Measurements from ENCODE around the gene EGFL6. TPM values are rescaled to one million over a fixed set of nuclear protein-coding genes. Genes with fewer than 3 reads are reported as not detected.
A peak's percentile ranks its signal among the peaks of the same experiment; 100 is the strongest.

The EGFL6 gene
- total and polyA plus RNA-seq, 10 of the 15 experiments (the other 5 are each of a cell fraction or from before 2014, with no cell fraction given) = 0.03 TPM; not detected in 9

GRCh38 chrX:13522811-13523210, 46.6 kb upstream of the EGFL6 start (continued):
- TF ChIP-seq, protein P1, sequence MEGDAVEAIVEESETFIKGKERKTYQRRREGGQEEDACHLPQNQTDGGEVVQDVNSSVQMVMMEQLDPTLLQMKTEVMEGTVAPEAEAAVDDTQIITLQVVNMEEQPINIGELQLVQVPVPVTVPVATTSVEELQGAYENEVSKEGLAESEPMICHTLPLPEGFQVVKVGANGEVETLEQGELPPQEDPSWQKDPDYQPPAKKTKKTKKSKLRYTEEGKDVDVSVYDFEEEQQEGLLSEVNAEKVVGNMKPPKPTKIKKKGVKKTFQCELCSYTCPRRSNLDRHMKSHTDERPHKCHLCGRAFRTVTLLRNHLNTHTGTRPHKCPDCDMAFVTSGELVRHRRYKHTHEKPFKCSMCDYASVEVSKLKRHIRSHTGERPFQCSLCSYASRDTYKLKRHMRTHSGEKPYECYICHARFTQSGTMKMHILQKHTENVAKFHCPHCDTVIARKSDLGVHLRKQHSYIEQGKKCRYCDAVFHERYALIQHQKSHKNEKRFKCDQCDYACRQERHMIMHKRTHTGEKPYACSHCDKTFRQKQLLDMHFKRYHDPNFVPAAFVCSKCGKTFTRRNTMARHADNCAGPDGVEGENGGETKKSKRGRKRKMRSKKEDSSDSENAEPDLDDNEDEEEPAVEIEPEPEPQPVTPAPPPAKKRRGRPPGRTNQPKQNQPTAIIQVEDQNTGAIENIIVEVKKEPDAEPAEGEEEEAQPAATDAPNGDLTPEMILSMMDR (IDR thresholded peaks at IDR 0.05 in 2 of 3, conservative IDR thresholded peaks at IDR 0.05 in 1 of 3; ENCODE audit: control insufficient read depth in 2 of 3, extremely low read depth in 1 of 3, insufficient read depth in 1 of 3, low read depth in 3 of 3, low read length in 3 of 3) = peak in 1 of 3 experiments; percentile 10; a peak in 1 of 6 replicates
- TF ChIP-seq YY1 (IDR thresholded peaks at IDR 0.05; ENCODE audit: low read depth, low read length) (no peak), MLLT1 (IDR thresholded peaks at IDR 0.05) (no peak)

GRCh38 chrX:13533726-13534125, 35.7 kb upstream of the EGFL6 start:
- Histone ChIP-seq H3K4me1 (ENCODE audit: control insufficient read depth, insufficient read depth, low read length) (no peaks in the 10 kb centered on the region), H4K20me1 (ENCODE audit: control insufficient read depth, insufficient read depth) (no peaks in the 10 kb centered on the region), H3K4me3 (no peak overlapping the region), H3K27ac (ENCODE audit: control insufficient read depth, insufficient read depth) (no peak overlapping the region), H3K9ac (ENCODE audit: control insufficient read depth, insufficient read depth, low read length) (no peak overlapping the region), H3K27me3 (replicated peaks in 1 of 2; ENCODE audit: control insufficient read depth in 2 of 2, insufficient read depth in 2 of 2, low read length in 1 of 2) (0 out of 4 replicates have a peak, but pooled peaks cover 0 to 3% of the 10 kb centered on the region in 2 experiments), H3K4me2 (ENCODE audit: control insufficient read depth, insufficient read depth) (no peak overlapping the region), H2AFZ (ENCODE audit: control insufficient read depth, low read depth, low read length) (no peak overlapping the region), H3K79me2 (ENCODE audit: control insufficient read depth, insufficient read depth, low read length) (no peaks in the 10 kb centered on the region), H3K9me3 (replicated peaks; ENCODE audit: control insufficient read depth, insufficient read depth, low read length) (no peaks in the 10 kb centered on the region), H3K36me3 (ENCODE audit: control insufficient read depth in 2 of 2, insufficient read depth in 2 of 2, low read length in 1 of 2) (no peaks in the 10 kb centered on the region)
- ChIA-PET RAD21 (ENCODE audit: unreplicated experiment) (no interaction called here), CTCF (interaction anchor here (0.7 to 3.5 kb wide), 2 partner anchors 13 to 26 kb away, joined by 3 to 13 read pairs; no protein-coding TSS in a partner anchor), POLR2A (no interaction called here), SMC1A (ENCODE audit: uncharacterized antibody, unreplicated experiment) (no interaction called here)
- intact Hi-C loops (cut with micrococcal nuclease; ENCODE audit: unreplicated experiment) (no loop called here), in situ Hi-C loops (cut with MboI) (no loop called here)
- no TSS peak for BruUV-seq (replicated peaks)
- WGBS (ENCODE audit: insufficient coverage, insufficient replicate concordance, low lambda C conversion rate, missing lambda C conversion rate) = 14% methylated on average over 3 of the region's 3 CpGs
- no peak for TF ChIP-seq TCF3 (IDR thresholded peaks at IDR 0.05; ENCODE audit: borderline replicate concordance, insufficient read depth, low read depth, low read length)
- no peak for TF ChIP-seq ZBED1 (IDR thresholded peaks at IDR 0.05; ENCODE audit: borderline replicate concordance)
- no peak for TF ChIP-seq HDAC2 (IDR thresholded peaks at IDR 0.05)
- TF ChIP-seq ZZZ3 (IDR thresholded peaks at IDR 0.05; ENCODE audit: control insufficient read depth, insufficient read length, low read depth) = no peak
- TF ChIP-seq BACH1 (IDR thresholded peaks at IDR 0.05; ENCODE audit: borderline replicate concordance) = no peak
- no peak for TF ChIP-seq NFIC (IDR thresholded peaks at IDR 0.05; ENCODE audit: low read depth, low read length)
- TF ChIP-seq, protein P2, sequence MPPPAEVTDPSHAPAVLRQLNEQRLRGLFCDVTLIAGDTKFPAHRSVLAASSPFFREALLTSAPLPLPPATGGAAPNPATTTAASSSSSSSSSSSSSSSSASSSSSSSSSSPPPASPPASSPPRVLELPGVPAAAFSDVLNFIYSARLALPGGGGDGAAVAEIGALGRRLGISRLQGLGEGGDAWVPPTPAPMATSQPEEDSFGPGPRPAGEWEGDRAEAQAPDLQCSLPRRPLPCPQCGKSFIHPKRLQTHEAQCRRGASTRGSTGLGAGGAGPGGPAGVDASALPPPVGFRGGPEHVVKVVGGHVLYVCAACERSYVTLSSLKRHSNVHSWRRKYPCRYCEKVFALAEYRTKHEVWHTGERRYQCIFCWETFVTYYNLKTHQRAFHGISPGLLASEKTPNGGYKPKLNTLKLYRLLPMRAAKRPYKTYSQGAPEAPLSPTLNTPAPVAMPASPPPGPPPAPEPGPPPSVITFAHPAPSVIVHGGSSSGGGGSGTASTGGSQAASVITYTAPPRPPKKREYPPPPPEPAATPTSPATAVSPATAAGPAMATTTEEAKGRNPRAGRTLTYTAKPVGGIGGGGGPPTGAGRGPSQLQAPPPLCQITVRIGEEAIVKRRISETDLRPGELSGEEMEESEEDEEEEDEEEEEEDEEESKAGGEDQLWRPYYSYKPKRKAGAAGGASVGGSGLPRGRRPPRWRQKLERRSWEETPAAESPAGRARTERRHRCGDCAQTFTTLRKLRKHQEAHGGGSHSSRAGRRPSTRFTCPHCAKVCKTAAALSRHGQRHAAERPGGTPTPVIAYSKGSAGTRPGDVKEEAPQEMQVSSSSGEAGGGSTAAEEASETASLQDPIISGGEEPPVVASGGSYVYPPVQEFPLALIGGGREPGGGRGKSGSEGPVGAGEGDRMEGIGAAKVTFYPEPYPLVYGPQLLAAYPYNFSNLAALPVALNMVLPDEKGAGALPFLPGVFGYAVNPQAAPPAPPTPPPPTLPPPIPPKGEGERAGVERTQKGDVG (CRISPR knock-in tag; IDR thresholded peaks at IDR 0.05) = no peak
- TF ChIP-seq NFYB (IDR thresholded peaks at IDR 0.05; ENCODE audit: insufficient read depth, low read depth, low read length) = no peak
- no peak for TF ChIP-seq E4F1 (IDR thresholded peaks at IDR 0.05; ENCODE audit: borderline replicate concordance, partially characterized antibody)
- no peak for TF ChIP-seq ZNF384 (IDR thresholded peaks at IDR 0.05; ENCODE audit: borderline replicate concordance, low read depth, low read length)
- no peak for TF ChIP-seq NFXL1 (IDR thresholded peaks at IDR 0.05; ENCODE audit: borderline replicate concordance)
- FAIRE-seq = no peak
- ATAC-seq = no peak
- DNase-seq (ENCODE audit: low read depth, low spot score) = no peak
